ENCODE data around the gene RPS2. TPM values are rescaled to one million over a fixed set of nuclear protein-coding genes. Genes with fewer than 3 reads are reported as not detected.

Gene RPS2
- total RNA-seq, 1 donor from 2014 or later = 3,117 TPM

GRCh38 chr16:1914084-1914608 is 50.5 kb downstream of the RPS2 start:
- peaks cover 48% of the 10 kb centered on the region for H3K4me1 ChIP-seq
- no peaks in the 10 kb centered on the region for H3K9me3 ChIP-seq
- no peak for TF ChIP-seq POLR2A (IDR thresholded peaks at IDR 0.05)
- no peak for TF ChIP-seq CTCF (IDR thresholded peaks at IDR 0.05)
- no peak for TF ChIP-seq POLR2AphosphoS5 (IDR thresholded peaks at IDR 0.05; ENCODE audit: insufficient read depth in 1 of 2, low read depth in 1 of 2)
- H3K27ac ChIP-seq = peak overlapping the region; percentile 79
- intact Hi-C loops (cut with DNase I) = no loop called here
- no peaks in the 10 kb centered on the region for H3K36me3 ChIP-seq
- peak overlapping the region in 1 of 2 donors; percentile 4 for H3K4me3 ChIP-seq
- H3K27me3 ChIP-seq = no peaks in the 10 kb centered on the region
- DNase-seq (ENCODE audit: extremely low spot score in 2 of 2) = no peak

- Histone ChIP-seq H3K27me3 (no peaks in the 10 kb centered on the region), H3K27ac (peak overlapping the region; percentile 79), H3K9me3 (no peaks in the 10 kb centered on the region), H3K36me3 (no peaks in the 10 kb centered on the region), H3K4me1 (peaks cover 42% of the 10 kb centered on the region), H3K4me3 (peak overlapping the region in 1 of 2 donors; percentile 4)
- DNase-seq (ENCODE audit: extremely low spot score in 2 of 2) = no peak
- intact Hi-C loops (cut with DNase I) = no loop called here
- TF ChIP-seq POLR2AphosphoS5 (IDR thresholded peaks at IDR 0.05; ENCODE audit: insufficient read depth in 1 of 2, low read depth in 1 of 2) (peak in 1 of 2 donors; percentile 36), CTCF (IDR thresholded peaks at IDR 0.05) (no peak)
Observed at GRCh38 chr16:1913327-1914083, 51.1 kb downstream of the RPS2 start.

- TF ChIP-seq POLR2AphosphoS5 (IDR thresholded peaks at IDR 0.05; ENCODE audit: insufficient read depth in 1 of 2, low read depth in 1 of 2) (no peak), CTCF (IDR thresholded peaks at IDR 0.05) (no peak), POLR2A (IDR thresholded peaks at IDR 0.05) (no peak)
Observed at GRCh38 chr16:1912215-1912543, 52.4 kb downstream of the RPS2 start.

More at GRCh38 chr16:1912215-1912543, 52.4 kb downstream of the RPS2 start:
- Histone ChIP-seq H3K27ac (no peak overlapping the region), H3K4me1 (peaks cover 40% of the 10 kb centered on the region), H3K27me3 (no peaks in the 10 kb centered on the region), H3K9me3 (no peaks in the 10 kb centered on the region), H3K36me3 (no peaks in the 10 kb centered on the region), H3K4me3 (no peak overlapping the region)
- DNase-seq (ENCODE audit: extremely low spot score in 2 of 2) = no peak
- intact Hi-C loops (cut with DNase I) = no loop called here

Small RNA genes lying within 50 kb of the gene (small RNA-seq; reads per million reads assigned to genes)
- gene AC005363.2 (not detected), gene RN7SL219P (not detected), gene SNORA10 (not detected), gene SNORA64 (not detected)

Other genes starting within 250 kb of the RPS2 start
- gene NME3, start 193.3 kb downstream of the RPS2 start, total RNA-seq = 96.0 TPM
- gene EME2, start 192.0 kb downstream of the RPS2 start, total RNA-seq = 13.5 TPM
- 89.6 TPM for gene MRPS34, start 191.7 kb downstream of the RPS2 start, total RNA-seq
- 75.9 TPM for gene SPSB3, start 182.3 kb downstream of the RPS2 start, total RNA-seq
- 40.8 TPM for gene NUBP2, start 181.9 kb downstream of the RPS2 start, total RNA-seq
- gene IGFALS, start 171.1 kb downstream of the RPS2 start, total RNA-seq = not detected
- 71.5 TPM for gene HAGH, start 138.0 kb downstream of the RPS2 start, total RNA-seq
- gene FAHD1, start 137.6 kb downstream of the RPS2 start, total RNA-seq = 53.5 TPM
- not detected for gene MEIOB, start 92.7 kb downstream of the RPS2 start, total RNA-seq
- gene HS3ST6, start 46.4 kb downstream of the RPS2 start, total RNA-seq = 4.4 TPM
- 53.0 TPM for gene MSRB1, start 21.6 kb downstream of the RPS2 start, total RNA-seq
- not detected for gene RPL3L, start 10.1 kb downstream of the RPS2 start, total RNA-seq
- gene NDUFB10, start 5.3 kb downstream of the RPS2 start, total RNA-seq = 132 TPM
- not detected for gene RNF151, start 2.0 kb upstream of the RPS2 start, total RNA-seq
- 44.2 TPM for gene TBL3, start 7.2 kb upstream of the RPS2 start, total RNA-seq
- 1.2 TPM for gene NOXO1, start 16.6 kb upstream of the RPS2 start, total RNA-seq
- gene GFER, start 19.4 kb upstream of the RPS2 start, total RNA-seq = 11.5 TPM
- 8.3 TPM for gene SYNGR3, start 25.1 kb upstream of the RPS2 start, total RNA-seq
- 51.8 TPM for gene ZNF598, start 45.0 kb upstream of the RPS2 start, total RNA-seq
- not detected for gene NPW, start 55.0 kb upstream of the RPS2 start, total RNA-seq
- gene NHERF2, start 62.1 kb upstream of the RPS2 start, total RNA-seq = 44.7 TPM
- gene NTHL1, start 83.0 kb upstream of the RPS2 start, total RNA-seq = 28.5 TPM
- gene TSC2, start 83.2 kb upstream of the RPS2 start, total RNA-seq = 78.6 TPM
- 153 TPM for gene PKD1, start 171.1 kb upstream of the RPS2 start, total RNA-seq
- gene RAB26, start 183.8 kb upstream of the RPS2 start, total RNA-seq = 1.5 TPM
- gene TRAF7, start 191.0 kb upstream of the RPS2 start, total RNA-seq = 38.8 TPM
- 0.25 TPM for gene CASKIN1, start 231.8 kb upstream of the RPS2 start, total RNA-seq
- 51.6 TPM for gene MLST8, start 240.6 kb upstream of the RPS2 start, total RNA-seq
- 9.6 TPM for gene BRICD5, start 246.0 kb upstream of the RPS2 start, total RNA-seq